Neuronal stem cell (in vitro differentiated cells): ENCODE measurements around the gene KLK4.

Source experiments
- DNase-seq: peaks from one replicate; pipeline ENCODE4 v3.0.0-alpha.2; 2013; ENCODE audit warnings: low spot score
- H2AFZ ChIP-seq: one replicate; pipeline ENCODE4 v1.6.1; 2013; ENCODE audit warnings: mild to moderate bottlenecking, low read length, inconsistent platforms
- H2AK5ac ChIP-seq: 2 replicates; pipeline ENCODE4 v1.6.1; 2013; ENCODE audit warnings: low read depth, mild to moderate bottlenecking, inconsistent platforms, low read length, moderate library complexity, mixed read lengths
- H2BK120ac ChIP-seq: 2 replicates; pipeline ENCODE4 v1.6.1; 2013; ENCODE audit warnings: low read depth, mild to moderate bottlenecking, inconsistent platforms, low read length, moderate library complexity, mixed read lengths
- H2BK12ac ChIP-seq: one replicate; pipeline ENCODE4 v1.6.1; 2013; ENCODE audit warnings: low read length, inconsistent platforms
- H2BK15ac ChIP-seq: 2 replicates; pipeline ENCODE4 v1.6.1; 2013; ENCODE audit warnings: mild to moderate bottlenecking, low read length, inconsistent platforms, mixed read lengths
- H2BK5ac ChIP-seq: one replicate; pipeline ENCODE4 v1.6.1; 2013; ENCODE audit warnings: inconsistent platforms, mild to moderate bottlenecking, low read length, moderate library complexity
- H3K14ac ChIP-seq: one replicate; pipeline ENCODE4 v1.6.1; 2013; ENCODE audit warnings: low read length, inconsistent platforms
- H3K18ac ChIP-seq: 2 replicates; pipeline ENCODE4 v1.6.1; 2013; ENCODE audit warnings: low read length, inconsistent platforms
- H3K23ac ChIP-seq: 2 replicates; pipeline ENCODE4 v1.6.1; 2013; ENCODE audit warnings: low read depth, mild to moderate bottlenecking, mixed read lengths, low read length, inconsistent platforms; ENCODE audit not compliant: poor library complexity
- H3K27ac ChIP-seq: replicated peaks from 3 replicates; pipeline ENCODE4 v1.5.1; 2013; ENCODE audit warnings: low read length, inconsistent platforms
- H3K27me3 ChIP-seq, 3 experiments: 2 replicates each; pipeline ENCODE4 v1.6.1; 2013; ENCODE audit warnings: low read length in 3 of 3, mild to moderate bottlenecking in 2 of 3, inconsistent platforms in 1 of 3, low read depth in 1 of 3, mixed read lengths in 1 of 3, moderate library complexity in 1 of 3; ENCODE audit not compliant: control insufficient read depth in 3 of 3, insufficient read depth in 3 of 3
- H3K36me3 ChIP-seq, 2 donors: replicated peaks in 1 of 2; 2 replicates each; pipeline ENCODE4 v1.6.1; 2013; ENCODE audit warnings: low read length in 2 of 2; ENCODE audit not compliant: control insufficient read depth in 2 of 2, insufficient read depth in 2 of 2
- H3K4ac ChIP-seq: 2 replicates; pipeline ENCODE4 v1.6.1; 2013; ENCODE audit warnings: inconsistent platforms, mild to moderate bottlenecking, low read length, moderate library complexity
- H3K4me1 ChIP-seq, 2 donors: 1 replicate in 1 of 2; 2 replicates in 1 of 2; pipeline ENCODE4 v1.6.1; 2013; ENCODE audit warnings: low read length in 2 of 2, low read depth in 1 of 2; ENCODE audit not compliant: control insufficient read depth in 2 of 2, insufficient read depth in 1 of 2
- H3K4me2 ChIP-seq: one replicate; pipeline ENCODE4 v1.6.1; 2013; ENCODE audit warnings: mild to moderate bottlenecking, low read length, inconsistent platforms; ENCODE audit not compliant: insufficient read depth, poor library complexity, severe bottlenecking
- H3K4me3 ChIP-seq, 2 donors: 2 replicates each; pipeline ENCODE4 v1.5.1; 2013; ENCODE audit warnings: low read length in 2 of 2, mild to moderate bottlenecking in 2 of 2, inconsistent platforms in 1 of 2, moderate library complexity in 1 of 2
- H3K79me1 ChIP-seq: one replicate; pipeline ENCODE4 v1.6.1; 2013; ENCODE audit warnings: low read depth, mild to moderate bottlenecking, inconsistent platforms, low read length, moderate library complexity
- H3K9ac ChIP-seq: one replicate; pipeline ENCODE4 v1.6.1; 2013; ENCODE audit warnings: mild to moderate bottlenecking, low read depth, low read length, inconsistent platforms; ENCODE audit not compliant: poor library complexity
- H3K9me3 ChIP-seq, 2 donors: replicated peaks in 1 of 2; 2 replicates each; pipeline versions ENCODE3 to v1.6.1; 2013; ENCODE audit warnings: low read length in 2 of 2, mild to moderate bottlenecking in 2 of 2, inconsistent platforms in 1 of 2, low read depth in 1 of 2, mixed read lengths in 1 of 2, moderate library complexity in 1 of 2; ENCODE audit not compliant: control insufficient read depth in 2 of 2, insufficient read depth in 1 of 2
- H4K8ac ChIP-seq: one replicate; pipeline ENCODE4 v1.6.1; 2013; ENCODE audit warnings: low read depth, mild to moderate bottlenecking, inconsistent platforms, low read length, moderate library complexity
- H4K91ac ChIP-seq: one replicate; pipeline ENCODE4 v1.6.1; 2013; ENCODE audit warnings: low read length, low read depth, mild to moderate bottlenecking, inconsistent platforms; ENCODE audit not compliant: poor library complexity
- WGBS, 2 donors: extraction: QIAGEN DNeasy Blood & Tissue Kit; methylation state at CpG; one replicate each; pipeline ENCODE4 v1.1.7; 2013; ENCODE audit warnings: missing lambda C conversion rate in 2 of 2, mixed read lengths in 1 of 2; ENCODE audit not compliant: insufficient read length in 2 of 2, insufficient replicate concordance in 1 of 2; ENCODE audit errors: extremely low coverage in 2 of 2; 5-methylcytosine and 5-hydroxymethylcytosine counted together

Gene KLK4

GRCh38 chr19:50870417-50871089 lies 40.6 kb downstream of the KLK4 start:
- WGBS, 2 donors = no CpG with 5 or more reads among the region's 26 CpGs
- H2BK120ac ChIP-seq = no peak overlapping the region
- H3K79me1 ChIP-seq = no peaks in the 10 kb centered on the region
- no peak overlapping the region for H2BK5ac ChIP-seq
- no peak overlapping the region for H3K4ac ChIP-seq
- no peak overlapping the region for H3K4me2 ChIP-seq
- no peak overlapping the region for H4K91ac ChIP-seq
- no peak overlapping the region for H3K18ac ChIP-seq
- no peak overlapping the region for H2BK15ac ChIP-seq
- H3K14ac ChIP-seq = no peak overlapping the region
- H3K27me3 ChIP-seq = peaks cover 0 to 63% (median 3%) of the 10 kb centered on the region in 3 experiments
- H2AK5ac ChIP-seq = no peak overlapping the region
- H4K8ac ChIP-seq = no peak overlapping the region
- H3K4me3 ChIP-seq = no peak overlapping the region
- H2AFZ ChIP-seq = no peak overlapping the region
- H3K9ac ChIP-seq = no peak overlapping the region
- H3K36me3 ChIP-seq = no peaks in the 10 kb centered on the region
- H3K9me3 ChIP-seq = no peaks in the 10 kb centered on the region
- H2BK12ac ChIP-seq = no peak overlapping the region
- H3K23ac ChIP-seq = peak overlapping the region; percentile 83
- no peak for DNase-seq
- peaks cover 0 to 1% of the 10 kb centered on the region in 2 donors for H3K4me1 ChIP-seq
- H3K27ac ChIP-seq = no peak overlapping the region

GRCh38 chr19:50869479-50869878 lies 41.7 kb downstream of the KLK4 start:
- Histone ChIP-seq H3K27me3 (peaks cover 0 to 54% (median 0%) of the 10 kb centered on the region in 3 experiments), H2AFZ (no peak overlapping the region)

GRCh38 chr19:50861496-50862286 lies 49.5 kb downstream of the KLK4 start:
- no peak overlapping the region for H3K4me3 ChIP-seq
- no peak overlapping the region for H3K27ac ChIP-seq
- peaks cover 0 to 3% of the 10 kb centered on the region in 2 donors for H3K9me3 ChIP-seq
- no peak overlapping the region for H2BK15ac ChIP-seq
- no peak overlapping the region for H4K91ac ChIP-seq
- H2BK12ac ChIP-seq = no peak overlapping the region
- no peak overlapping the region for H3K4ac ChIP-seq
- no peaks in the 10 kb centered on the region for H3K79me1 ChIP-seq
- H3K4me2 ChIP-seq = no peak overlapping the region
- no peak overlapping the region for H3K18ac ChIP-seq
- H3K9ac ChIP-seq = no peak overlapping the region
- no peak overlapping the region for H2AK5ac ChIP-seq
- no peaks in the 10 kb centered on the region for H3K36me3 ChIP-seq
- H2BK120ac ChIP-seq = no peak overlapping the region
- no CpG with 5 or more reads among the region's 7 CpGs for WGBS, 2 donors
- H3K4me1 ChIP-seq = no peaks in the 10 kb centered on the region
- no peak overlapping the region for H4K8ac ChIP-seq
- no peak overlapping the region for H2AFZ ChIP-seq
- H3K27me3 ChIP-seq = peaks cover 0 to 50% (median 0%) of the 10 kb centered on the region in 3 experiments
- no peak overlapping the region for H3K23ac ChIP-seq
- no peak for DNase-seq
- no peak overlapping the region for H2BK5ac ChIP-seq
- no peak overlapping the region for H3K14ac ChIP-seq

More at GRCh38 chr19:50869479-50869878, 41.7 kb downstream of the KLK4 start:
- Histone ChIP-seq H3K18ac (no peak overlapping the region), H3K9me3 (no peaks in the 10 kb centered on the region), H2BK120ac (no peak overlapping the region), H2BK12ac (no peak overlapping the region), H3K14ac (no peak overlapping the region), H3K4me1 (peaks cover 0 to 1% of the 10 kb centered on the region in 2 donors), H3K27ac (no peak overlapping the region), H2AK5ac (no peak overlapping the region), H3K4me2 (no peak overlapping the region), H3K9ac (no peak overlapping the region), H3K4ac (no peak overlapping the region), H3K23ac (no peak overlapping the region), H3K36me3 (no peaks in the 10 kb centered on the region), H4K91ac (no peak overlapping the region), H4K8ac (no peak overlapping the region), H3K79me1 (no peaks in the 10 kb centered on the region), H3K4me3 (no peak overlapping the region), H2BK5ac (no peak overlapping the region), H2BK15ac (no peak overlapping the region)
- WGBS, 2 donors = no CpG with 5 or more reads among the region's 4 CpGs
- DNase-seq = no peak

- peaks cover 0 to 3% of the 10 kb centered on the region in 2 donors for H3K9me3 ChIP-seq
- H3K9ac ChIP-seq = no peak overlapping the region
- no peaks in the 10 kb centered on the region for H3K4me1 ChIP-seq
- H3K18ac ChIP-seq = no peak overlapping the region
- no peaks in the 10 kb centered on the region for H3K79me1 ChIP-seq
- WGBS, 2 donors = no CpG with 5 or more reads among the region's 5 CpGs
- H2AK5ac ChIP-seq = no peak overlapping the region
- no peak overlapping the region for H3K4me3 ChIP-seq
- H2BK120ac ChIP-seq = no peak overlapping the region
- no peak overlapping the region for H3K23ac ChIP-seq
- H3K27me3 ChIP-seq = peaks cover 0 to 49% (median 0%) of the 10 kb centered on the region in 3 experiments
- no peak overlapping the region for H2BK5ac ChIP-seq
- H3K36me3 ChIP-seq = no peaks in the 10 kb centered on the region
- H2BK15ac ChIP-seq = no peak overlapping the region
- H3K4me2 ChIP-seq = no peak overlapping the region
- no peak overlapping the region for H3K14ac ChIP-seq
- no peak overlapping the region for H4K8ac ChIP-seq
- no peak overlapping the region for H2AFZ ChIP-seq
- H3K27ac ChIP-seq = no peak overlapping the region
- DNase-seq = no peak
- no peak overlapping the region for H3K4ac ChIP-seq
- H4K91ac ChIP-seq = no peak overlapping the region
- H2BK12ac ChIP-seq = no peak overlapping the region
Observed at GRCh38 chr19:50861010-50861409, 50.2 kb downstream of the KLK4 start.
